GM13977 (cell line): ENCODE data around the gene HRC.
A peak's percentile ranks its signal among the peaks of the same experiment; 100 is the strongest.

Source experiments
- DNase-seq: peaks from one replicate; pipeline ENCODE4 v3.0.0; 2012; ENCODE audit warnings: low spot score
- in situ Hi-C: fragments of 300-500 bp; cut with MboI; formaldehyde crosslinking; loops from one replicate; pipeline ENCODE4 v1.12.0; 2022; ENCODE audit warnings: low sequenced_read_pairs, low pct_unique_long_range_greater_than_20kb, mixed read lengths, inconsistent platforms; ENCODE audit not compliant: unreplicated experiment
- TF ChIP-seq, protein P1 (sequence below): IDR thresholded peaks from 2 replicates; pipeline ENCODE4 v1.5.1; 2012; ENCODE audit warnings: mild to moderate bottlenecking, control low read depth; ENCODE audit not compliant: insufficient read depth; ENCODE audit errors: extremely low read depth, missing control alignments

Gene HRC

DNA sequence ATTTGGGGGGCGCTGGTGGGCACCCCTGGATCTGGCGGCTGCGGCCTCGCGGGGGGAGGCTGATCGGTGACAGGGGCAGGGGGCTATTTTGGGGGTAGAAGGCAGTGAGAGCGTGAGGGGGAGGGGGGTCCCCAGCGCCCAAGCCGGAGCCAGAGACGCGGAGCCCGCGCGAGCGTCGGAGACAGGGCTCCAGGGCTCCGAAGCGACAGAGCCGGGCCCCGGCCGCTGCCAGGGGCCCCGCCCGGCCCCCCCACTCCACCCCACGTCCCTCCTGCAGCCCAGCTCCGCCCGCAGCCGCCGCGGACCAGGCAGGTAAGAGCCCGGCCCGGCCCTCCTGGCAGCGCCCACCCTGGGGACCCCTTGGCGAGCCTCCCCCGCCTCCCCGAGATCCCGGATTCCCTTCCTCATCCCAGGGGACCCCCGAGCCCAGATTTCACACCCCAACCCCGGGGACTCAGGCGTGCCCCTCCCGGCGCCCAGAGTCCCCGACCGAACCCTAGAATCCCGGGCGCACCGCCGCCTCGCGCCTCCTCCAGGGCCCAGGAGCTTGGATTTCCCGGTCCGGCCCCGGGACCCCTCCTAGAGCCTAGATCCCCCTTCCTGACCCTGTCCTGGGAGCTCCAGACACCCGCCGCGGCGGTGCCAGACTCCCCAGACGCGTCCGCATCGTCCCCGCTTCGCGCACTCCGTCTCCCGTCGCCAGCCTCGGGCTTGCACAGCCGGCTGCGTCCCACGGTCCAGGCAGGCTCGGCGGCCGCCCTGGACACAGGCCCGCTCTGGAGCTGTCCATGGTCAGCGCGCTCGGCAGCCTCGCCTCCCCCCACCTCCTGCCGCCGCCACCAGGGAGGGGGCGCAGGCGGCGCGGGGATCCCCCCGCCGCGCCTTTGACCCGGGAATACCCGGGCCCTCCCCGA lies 35.5 kb downstream of the HRC start, which contains the start of gene PPFIA3:
Gene PPFIA3 (plus strand): TSS at position 134 of the 914 bp plus-strand sequence. CDS start 8,330 bp downstream, outside the sequence.
- in situ Hi-C loops = no loop called here
- peak; percentile 56 for DNase-seq
- TF ChIP-seq, protein P1, sequence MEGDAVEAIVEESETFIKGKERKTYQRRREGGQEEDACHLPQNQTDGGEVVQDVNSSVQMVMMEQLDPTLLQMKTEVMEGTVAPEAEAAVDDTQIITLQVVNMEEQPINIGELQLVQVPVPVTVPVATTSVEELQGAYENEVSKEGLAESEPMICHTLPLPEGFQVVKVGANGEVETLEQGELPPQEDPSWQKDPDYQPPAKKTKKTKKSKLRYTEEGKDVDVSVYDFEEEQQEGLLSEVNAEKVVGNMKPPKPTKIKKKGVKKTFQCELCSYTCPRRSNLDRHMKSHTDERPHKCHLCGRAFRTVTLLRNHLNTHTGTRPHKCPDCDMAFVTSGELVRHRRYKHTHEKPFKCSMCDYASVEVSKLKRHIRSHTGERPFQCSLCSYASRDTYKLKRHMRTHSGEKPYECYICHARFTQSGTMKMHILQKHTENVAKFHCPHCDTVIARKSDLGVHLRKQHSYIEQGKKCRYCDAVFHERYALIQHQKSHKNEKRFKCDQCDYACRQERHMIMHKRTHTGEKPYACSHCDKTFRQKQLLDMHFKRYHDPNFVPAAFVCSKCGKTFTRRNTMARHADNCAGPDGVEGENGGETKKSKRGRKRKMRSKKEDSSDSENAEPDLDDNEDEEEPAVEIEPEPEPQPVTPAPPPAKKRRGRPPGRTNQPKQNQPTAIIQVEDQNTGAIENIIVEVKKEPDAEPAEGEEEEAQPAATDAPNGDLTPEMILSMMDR = no peak

DNA sequence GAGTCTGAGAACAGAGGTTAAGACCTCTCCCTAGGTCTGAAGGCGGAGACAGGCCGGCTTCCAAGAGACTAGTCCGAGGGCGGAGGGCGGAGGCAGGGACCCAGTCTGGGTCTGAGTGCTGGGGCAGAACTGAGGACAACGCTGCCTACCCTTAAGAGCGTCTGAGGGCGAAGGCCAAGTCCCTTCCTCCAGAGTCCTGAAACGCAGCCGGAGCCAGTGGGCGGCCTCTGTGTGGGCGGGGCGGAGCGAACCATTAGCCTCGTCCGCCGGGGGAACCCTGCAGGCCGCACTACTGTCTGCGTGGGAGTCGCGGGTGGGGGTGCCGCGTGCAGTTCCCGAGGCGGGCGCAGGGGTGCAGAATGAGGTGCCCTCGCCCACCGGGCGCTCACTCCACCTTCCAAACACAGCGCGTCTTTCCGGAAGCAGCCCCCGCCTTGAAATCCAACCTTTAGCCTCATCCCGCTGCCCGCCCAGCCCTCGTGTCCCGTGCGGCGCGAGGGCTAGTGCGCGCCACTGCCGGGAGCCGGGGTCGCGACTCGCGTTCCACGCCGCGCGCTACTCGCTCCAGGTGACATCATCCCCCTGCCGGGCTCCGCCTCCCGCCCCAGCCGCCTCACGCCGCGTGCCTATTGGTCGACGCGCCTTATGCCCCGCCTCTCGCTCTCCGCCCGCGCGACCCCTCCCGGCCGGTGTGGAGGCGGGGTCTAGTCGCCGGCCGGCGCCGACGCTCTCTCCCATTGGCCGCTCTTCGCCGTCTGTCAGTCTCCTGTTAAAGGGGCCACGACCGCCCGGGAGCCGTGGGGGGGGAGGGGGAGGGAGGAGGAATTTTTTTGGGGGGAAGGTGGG lies 36.4 kb downstream of the HRC start, which contains the start of gene C19orf73:
Gene C19orf73 (minus strand): TSS at position 579 of the 846 bp plus-strand sequence. CDS start 121 bp downstream, at position 458.
- peak; percentile 100 for DNase-seq
- in situ Hi-C loops = no loop called here
- TF ChIP-seq, protein P1 = peak; percentile 11

DNA sequence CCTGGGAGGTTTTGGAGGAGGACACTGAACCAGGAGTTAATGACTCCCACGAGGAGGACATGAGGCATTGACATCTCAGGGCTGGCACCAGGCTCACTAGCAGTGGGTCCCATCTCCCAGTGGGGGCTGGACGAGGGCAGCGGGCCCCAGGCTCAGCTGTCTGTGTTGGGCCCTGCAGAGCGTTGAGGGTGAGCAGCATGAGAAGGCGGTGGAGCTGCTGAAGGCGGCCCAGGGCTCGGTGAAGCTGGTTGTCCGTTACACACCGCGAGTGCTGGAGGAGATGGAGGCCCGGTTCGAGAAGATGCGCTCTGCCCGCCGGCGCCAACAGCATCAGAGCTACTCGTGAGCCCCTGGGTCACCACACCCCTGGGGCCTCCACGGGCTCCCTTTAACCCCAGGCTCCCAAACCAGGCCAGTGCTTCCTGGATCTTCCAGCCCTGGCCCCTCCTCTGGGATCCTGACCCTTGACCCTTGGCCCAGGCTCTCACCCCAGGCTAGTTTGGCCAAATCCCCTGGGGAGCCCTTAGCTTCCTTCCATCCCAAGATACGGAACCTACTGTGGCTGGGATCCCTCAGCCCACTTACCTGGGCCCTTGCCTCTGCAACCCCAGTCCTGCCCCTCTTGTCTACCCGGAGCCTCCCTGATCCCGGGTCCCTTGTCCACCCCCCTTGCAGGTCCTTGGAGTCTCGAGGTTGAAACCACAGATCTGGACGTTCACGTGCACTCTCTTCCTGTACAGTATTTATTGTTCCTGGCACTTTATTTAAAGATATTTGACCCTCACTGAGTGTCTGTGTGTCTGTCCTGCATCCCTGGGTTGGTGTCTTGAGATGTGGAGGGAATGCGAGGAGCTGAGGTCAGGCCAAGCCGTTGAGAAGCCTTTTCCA lies 37.3 kb downstream of the HRC start:
- TF ChIP-seq, protein P1 = no peak
- in situ Hi-C loops = no loop called here

DNA sequence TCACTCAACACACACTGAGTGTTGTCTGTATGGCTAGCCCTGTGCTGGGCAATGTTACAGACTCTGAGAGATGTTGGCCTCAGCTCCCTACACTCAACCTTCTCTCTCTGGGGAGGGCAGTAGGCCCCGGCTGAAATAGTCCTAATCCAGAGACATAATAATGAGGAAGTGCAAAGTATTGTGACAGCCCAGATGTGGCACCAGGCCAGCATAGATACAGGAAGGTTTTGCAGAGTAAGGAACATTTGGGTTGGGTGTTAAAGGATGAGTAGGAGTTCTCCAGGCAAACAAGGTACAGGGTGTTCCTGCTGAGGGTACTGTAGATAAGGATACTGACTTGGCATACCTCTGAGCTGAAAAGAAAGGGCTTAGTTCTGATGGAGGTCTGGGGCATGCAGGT lies 38.7 kb downstream of the HRC start:
- in situ Hi-C loops = no loop called here
- DNase-seq = no peak
- TF ChIP-seq, protein P1 = no peak

More for the DNA sequence above, 37.3 kb downstream of the HRC start:
- no peak for DNase-seq

DNA sequence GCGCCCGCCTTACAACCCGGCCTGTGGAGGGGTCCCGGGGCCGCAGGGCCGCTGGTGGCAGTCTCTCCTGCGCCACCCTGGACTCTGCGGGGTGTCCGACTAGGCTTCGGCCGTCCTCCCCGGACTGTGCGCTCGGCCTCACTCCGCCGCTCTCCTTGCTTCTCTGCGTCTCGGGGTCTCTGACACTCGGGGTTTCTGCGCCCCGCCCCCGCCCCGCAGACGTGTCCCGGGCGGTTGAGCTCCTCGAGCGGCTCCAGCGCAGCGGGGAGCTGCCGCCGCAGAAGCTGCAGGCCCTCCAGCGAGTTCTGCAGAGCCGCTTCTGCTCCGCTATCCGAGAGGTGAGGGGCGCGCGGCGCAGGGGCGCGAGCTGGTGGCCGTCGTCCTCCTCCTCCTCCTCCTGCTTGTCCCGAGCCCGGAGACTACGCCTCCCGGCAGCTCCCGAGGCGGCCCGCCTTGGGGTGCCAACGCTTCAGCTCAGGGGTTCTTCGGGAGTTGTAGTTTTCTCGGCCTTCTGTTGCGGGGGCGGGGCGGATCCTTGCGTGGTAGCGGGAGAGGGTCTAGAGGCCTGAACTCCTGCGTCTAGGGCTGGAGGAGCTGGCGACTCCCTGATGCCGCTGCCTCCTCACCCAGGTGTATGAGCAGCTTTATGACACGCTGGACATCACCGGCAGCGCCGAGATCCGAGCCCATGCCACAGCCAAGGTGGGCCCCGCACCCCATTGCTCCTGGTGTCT lies 40.4 kb downstream of the HRC start:
- TF ChIP-seq, protein P1 = no peak
- in situ Hi-C loops = no loop called here
- peak; percentile 57 for DNase-seq
